ENCODE data around the gene PPP2R2C.

PPP2R2C gene

GRCh38 chr4:6517171-6517570 is 44.8 kb upstream of the PPP2R2C start:
- H3K9me3 ChIP-seq (ENCODE audit: insufficient read depth, low read depth, low read length), result no peaks in the 10 kb centered on the region; the same call in 1 of the 2 replicates
- no peaks in the 10 kb centered on the region for H3K9me2 ChIP-seq (replicated peaks; ENCODE audit: low read depth, low read length)
- TF ChIP-seq EZH2phosphoT487 (IDR thresholded peaks at IDR 0.05; ENCODE audit: borderline replicate concordance), result no peak
- no peak for TF ChIP-seq CTCF (conservative IDR thresholded peaks at IDR 0.05; ENCODE audit: low read length)
- H3K79me2 ChIP-seq (ENCODE audit: insufficient read depth, low read length), result no peaks in the 10 kb centered on the region
- H4K20me1 ChIP-seq (ENCODE audit: insufficient read depth, low read length, poor library complexity, severe bottlenecking), result no peaks in the 10 kb centered on the region
- H3K4me1 ChIP-seq (ENCODE audit: insufficient read depth, low read length, poor library complexity, severe bottlenecking), result no peaks in the 10 kb centered on the region
- H2AFZ ChIP-seq (ENCODE audit: low read length), result no peak overlapping the region
- no peaks in the 10 kb centered on the region for H3K27me3 ChIP-seq (ENCODE audit: insufficient read depth, low read length, poor library complexity, severe bottlenecking)
- H3F3A ChIP-seq (ENCODE audit: low read depth), result no peaks in the 10 kb centered on the region
- no peak overlapping the region for H3K4me3 ChIP-seq (ENCODE audit: low read length, poor library complexity, severe bottlenecking)
- H3K4me2 ChIP-seq (ENCODE audit: low read depth, low read length, poor library complexity, severe bottlenecking), result no peak overlapping the region
- no peak overlapping the region for H3K9ac ChIP-seq (ENCODE audit: low read depth, low read length, poor library complexity, severe bottlenecking)
- H3K36me3 ChIP-seq (ENCODE audit: insufficient read depth, low read length), result no peaks in the 10 kb centered on the region

- no peaks in the 10 kb centered on the region; the same call in 1 of the 2 replicates for H3K9me3 ChIP-seq (ENCODE audit: insufficient read depth, low read depth, low read length)
- no peaks in the 10 kb centered on the region for H3K9me2 ChIP-seq (replicated peaks; ENCODE audit: low read depth, low read length)
- H3K36me3 ChIP-seq (ENCODE audit: insufficient read depth, low read length), result no peaks in the 10 kb centered on the region
- H3K9ac ChIP-seq (ENCODE audit: low read depth, low read length, poor library complexity, severe bottlenecking), result no peak overlapping the region
- H4K20me1 ChIP-seq (ENCODE audit: insufficient read depth, low read length, poor library complexity, severe bottlenecking), result no peaks in the 10 kb centered on the region
- H3K4me2 ChIP-seq (ENCODE audit: low read depth, low read length, poor library complexity, severe bottlenecking), result no peak overlapping the region
- H3K79me2 ChIP-seq (ENCODE audit: insufficient read depth, low read length), result no peaks in the 10 kb centered on the region
- H3F3A ChIP-seq (ENCODE audit: low read depth), result no peaks in the 10 kb centered on the region
- no peaks in the 10 kb centered on the region for H3K4me1 ChIP-seq (ENCODE audit: insufficient read depth, low read length, poor library complexity, severe bottlenecking)
- TF ChIP-seq CTCF (conservative IDR thresholded peaks at IDR 0.05; ENCODE audit: low read length) (no peak), EZH2phosphoT487 (IDR thresholded peaks at IDR 0.05; ENCODE audit: borderline replicate concordance) (no peak)
- H3K4me3 ChIP-seq (ENCODE audit: low read length, poor library complexity, severe bottlenecking), result no peak overlapping the region
- H2AFZ ChIP-seq (ENCODE audit: low read length), result no peak overlapping the region
- no peaks in the 10 kb centered on the region for H3K27me3 ChIP-seq (ENCODE audit: insufficient read depth, low read length, poor library complexity, severe bottlenecking)
Measured at GRCh38 chr4:6516762-6517161, 44.3 kb upstream of the PPP2R2C start.

GRCh38 chr4:6516281-6516680 is 43.9 kb upstream of the PPP2R2C start:
- Histone ChIP-seq H4K20me1 (ENCODE audit: insufficient read depth, low read length, poor library complexity, severe bottlenecking) (no peaks in the 10 kb centered on the region), H3K9ac (ENCODE audit: low read depth, low read length, poor library complexity, severe bottlenecking) (no peak overlapping the region), H3K9me2 (replicated peaks; ENCODE audit: low read depth, low read length) (no peaks in the 10 kb centered on the region), H3K4me2 (ENCODE audit: low read depth, low read length, poor library complexity, severe bottlenecking) (no peak overlapping the region), H3K27me3 (ENCODE audit: insufficient read depth, low read length, poor library complexity, severe bottlenecking) (no peaks in the 10 kb centered on the region), H3K36me3 (ENCODE audit: insufficient read depth, low read length) (no peaks in the 10 kb centered on the region), H3K4me3 (ENCODE audit: low read length, poor library complexity, severe bottlenecking) (no peak overlapping the region), H3K9me3 (ENCODE audit: insufficient read depth, low read depth, low read length) (no peaks in the 10 kb centered on the region; the same call in 1 of the 2 replicates), H3K79me2 (ENCODE audit: insufficient read depth, low read length) (no peaks in the 10 kb centered on the region), H3F3A (ENCODE audit: low read depth) (no peaks in the 10 kb centered on the region), H2AFZ (ENCODE audit: low read length) (no peak overlapping the region), H3K4me1 (ENCODE audit: insufficient read depth, low read length, poor library complexity, severe bottlenecking) (no peaks in the 10 kb centered on the region)
- no peak for TF ChIP-seq CTCF (conservative IDR thresholded peaks at IDR 0.05; ENCODE audit: low read length)
- no peak for TF ChIP-seq EZH2phosphoT487 (IDR thresholded peaks at IDR 0.05; ENCODE audit: borderline replicate concordance)
